Measurements from ENCODE around the gene IL21.
"Not testable (repeated sequence)": the region's sequence is repeated elsewhere in the genome, so short reads cannot be mapped to it uniquely, and the experiment has no call there.

Gene IL21

DNA sequence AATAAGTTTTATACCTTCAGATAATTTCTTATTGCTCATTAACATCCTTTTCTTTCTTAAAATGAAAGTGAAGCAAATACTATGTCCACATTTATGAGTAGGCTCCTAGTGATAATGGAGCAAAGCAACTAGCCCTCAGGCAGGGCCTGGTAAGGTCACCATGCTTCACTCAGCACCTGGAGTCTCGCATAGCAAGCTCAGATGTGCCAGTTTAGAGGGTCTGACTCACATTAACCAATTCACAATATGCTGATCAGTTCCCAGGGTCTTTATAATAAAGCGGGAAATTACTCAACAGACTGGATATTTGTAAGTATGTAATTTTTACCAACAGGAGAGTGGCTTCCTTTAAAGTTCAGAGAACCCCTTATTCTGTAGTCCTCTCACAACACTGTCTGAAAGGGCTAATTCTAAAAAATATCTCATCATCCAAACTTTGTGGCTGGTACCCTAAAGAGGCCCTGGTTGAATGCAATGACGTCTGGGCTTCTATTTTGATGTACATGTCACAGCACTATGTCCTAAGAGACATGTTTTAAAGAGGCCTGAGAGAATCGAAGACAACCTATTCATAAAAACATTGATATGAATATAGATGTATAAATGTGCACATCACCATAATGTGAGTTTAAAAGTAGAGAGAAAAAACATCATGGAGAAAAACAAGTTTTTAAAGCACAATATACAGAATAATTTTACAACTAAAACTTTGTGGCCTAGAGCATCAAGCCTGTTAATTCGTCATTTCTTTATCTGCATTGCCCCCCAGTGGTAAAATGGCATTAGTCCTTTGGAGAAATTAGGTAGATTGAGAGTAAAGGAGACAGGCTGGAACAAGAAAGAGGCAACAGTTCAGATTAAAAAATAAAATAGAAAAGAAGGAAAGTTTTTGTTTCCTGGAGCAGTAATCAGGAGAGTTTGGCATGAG is 44.3 kb downstream of the IL21 start:
- H3K36me3 Mint-ChIP-seq (ENCODE audit: low read depth) = peaks cover 7% of the 10 kb centered on the region
- H3K27ac Mint-ChIP-seq = peak overlapping the region; percentile 69
- peaks cover 39% of the 10 kb centered on the region for H3K4me1 Mint-ChIP-seq (ENCODE audit: low read depth)
- peak overlapping the region; percentile 3 for H3K4me3 Mint-ChIP-seq
- no peaks in the 10 kb centered on the region for H3K9me3 Mint-ChIP-seq
- peaks cover 6% of the 10 kb centered on the region for H3K27me3 Mint-ChIP-seq

DNA sequence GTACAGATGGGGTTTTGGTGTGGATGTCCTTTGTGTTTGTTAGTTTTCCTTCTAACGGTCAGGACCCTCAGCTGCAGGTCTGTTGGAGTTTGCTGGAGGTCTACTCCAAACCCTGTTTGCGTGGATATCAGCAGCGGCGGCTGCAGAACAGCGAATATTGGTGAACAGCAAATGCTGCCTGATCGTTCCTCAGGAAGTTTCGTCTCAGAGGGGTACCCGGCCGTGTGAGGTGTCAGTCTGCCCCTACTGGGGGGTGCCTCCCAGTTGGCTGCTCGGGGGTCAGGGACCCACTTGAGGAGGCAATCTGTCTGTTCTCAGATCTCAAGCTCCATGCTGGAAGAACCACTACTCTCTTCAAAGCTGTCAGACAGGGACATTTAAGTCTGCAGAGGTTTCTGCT is 46.5 kb downstream of the IL21 start:
- not testable (repeated sequence) for H3K4me3 Mint-ChIP-seq; H3K36me3 Mint-ChIP-seq (ENCODE audit: low read depth); H3K9me3 Mint-ChIP-seq; H3K27ac Mint-ChIP-seq
- peaks cover 12% of the 10 kb centered on the region for H3K27me3 Mint-ChIP-seq
- H3K4me1 Mint-ChIP-seq (ENCODE audit: low read depth) = peaks cover 36% of the 10 kb centered on the region

DNA sequence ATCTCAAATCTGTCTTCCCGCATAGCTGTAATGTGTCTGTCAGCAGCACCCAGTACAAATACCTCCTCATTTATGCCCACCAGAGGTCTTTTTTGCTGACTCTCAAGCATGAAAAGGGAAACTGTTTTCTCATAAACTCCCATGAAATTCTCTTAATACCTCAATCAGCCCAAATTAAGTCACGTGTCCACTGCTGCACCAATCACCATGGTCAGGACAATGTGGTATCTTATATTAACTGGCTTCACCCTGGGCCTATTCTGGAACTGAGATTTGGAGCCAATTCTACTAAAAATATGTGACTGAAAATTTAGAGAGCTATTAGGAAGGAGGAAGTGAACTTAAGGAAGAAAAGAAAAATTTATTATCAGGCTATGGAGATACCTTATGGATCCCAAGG is 58.4 kb downstream of the IL21 start:
- peaks cover 5% of the 10 kb centered on the region for H3K9me3 Mint-ChIP-seq
- H3K4me1 Mint-ChIP-seq (ENCODE audit: low read depth) = no peaks in the 10 kb centered on the region
- H3K4me3 Mint-ChIP-seq = no peak overlapping the region
- no peak overlapping the region for H3K27ac Mint-ChIP-seq
- H3K27me3 Mint-ChIP-seq = peaks cover 4% of the 10 kb centered on the region
- no peaks in the 10 kb centered on the region for H3K36me3 Mint-ChIP-seq (ENCODE audit: low read depth)
